Epithelial cell of prostate (primary cell): ENCODE results near the gene PCDHGB2.

Source experiments
- DNase-seq: peaks from one replicate; pipeline ENCODE4 v3.0.0-alpha.2; 2011; ENCODE audit warnings: low read depth, low spot score
- H3K27ac ChIP-seq: fragments of 450-650 bp; 2 replicates; pipeline ENCODE4 v1.5.1; 2017; ENCODE audit warnings: mild to moderate bottlenecking

The PCDHGB2 gene

DNA sequence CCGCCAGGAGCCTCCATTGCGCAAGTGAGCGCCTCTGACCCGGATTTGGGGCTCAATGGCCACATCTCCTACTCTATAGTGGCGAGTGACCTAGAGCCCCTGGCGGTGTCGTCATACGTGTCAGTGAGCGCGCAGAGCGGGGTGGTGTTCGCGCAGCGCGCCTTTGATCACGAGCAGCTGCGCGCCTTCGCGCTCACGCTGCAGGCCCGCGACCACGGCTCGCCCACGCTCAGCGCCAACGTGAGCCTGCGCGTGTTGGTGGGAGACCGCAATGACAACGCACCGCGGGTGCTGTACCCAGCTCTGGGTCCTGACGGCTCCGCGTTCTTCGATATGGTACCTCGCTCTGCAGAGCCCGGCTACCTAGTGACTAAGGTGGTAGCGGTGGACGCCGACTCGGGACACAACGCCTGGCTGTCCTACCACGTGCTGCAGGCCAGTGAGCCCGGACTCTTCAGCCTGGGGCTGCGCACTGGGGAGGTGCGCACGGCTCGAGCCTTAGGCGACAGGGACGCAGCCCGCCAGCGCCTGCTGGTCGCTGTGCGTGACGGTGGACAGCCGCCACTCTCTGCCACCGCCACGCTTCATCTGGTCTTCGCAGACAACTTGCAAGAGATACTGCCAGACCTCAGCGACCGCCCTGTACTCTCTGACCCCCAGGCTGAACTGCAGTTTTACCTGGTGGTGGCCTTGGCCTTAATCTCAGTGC is 50.0 kb downstream of the PCDHGB2 start:
- DNase-seq, result no peak
- no peak overlapping the region for H3K27ac ChIP-seq

DNA sequence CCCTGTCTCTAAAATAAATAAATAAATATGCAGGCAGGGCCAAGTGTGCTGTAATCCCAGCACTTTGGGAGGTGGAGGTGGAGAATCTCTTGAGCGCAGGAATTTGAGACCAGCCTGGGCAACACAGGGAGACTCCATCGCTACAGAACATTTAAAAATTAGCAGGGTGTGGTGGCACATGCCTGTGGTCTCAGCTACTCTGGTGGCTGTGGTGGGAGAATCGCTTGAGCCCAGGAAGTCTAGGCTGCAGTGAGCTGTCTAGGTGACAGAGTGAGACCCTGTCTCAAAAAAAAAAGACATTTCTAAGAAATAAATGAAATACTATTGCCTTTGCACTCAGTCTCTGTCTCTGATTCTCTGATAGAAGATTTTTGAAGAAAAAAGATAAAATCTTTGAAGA is 51.8 kb downstream of the PCDHGB2 start:
- DNase-seq, result no peak
- no peak overlapping the region for H3K27ac ChIP-seq
